TTC549 (cell line): ENCODE measurements around the gene RANBP3.
"Not testable (repeated sequence)": the region's sequence is repeated elsewhere in the genome, so short reads cannot be mapped to it uniquely, and the experiment has no call there.

Source experiments
- FAIRE-seq: peaks from 2 replicates; lab custom pipeline; 2012; peaks lifted over from hg19 to GRCh38; lab: Jason Lieb, UNC

RANBP3 gene

DNA sequence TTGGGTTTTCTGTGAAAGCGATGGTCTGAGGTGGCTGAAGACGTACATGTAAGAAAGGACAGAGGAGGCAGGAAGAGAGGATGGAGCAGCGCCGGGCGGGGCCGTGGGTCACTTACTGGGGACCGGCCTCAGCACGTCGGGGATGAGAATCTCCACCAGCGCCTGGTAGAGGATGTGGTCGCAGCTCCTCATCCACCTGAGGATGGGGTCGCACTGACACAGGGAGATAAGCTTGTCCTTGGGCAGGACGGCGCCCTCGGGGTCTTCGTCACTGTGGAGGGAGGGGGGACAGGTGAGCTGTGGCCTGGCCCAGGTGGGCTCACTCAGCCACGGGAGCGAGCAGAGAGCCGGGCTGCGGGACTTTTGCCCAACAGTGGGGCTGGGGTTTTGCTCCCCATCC lies 29.0 kb upstream of the RANBP3 start:
- no peak for FAIRE-seq

DNA sequence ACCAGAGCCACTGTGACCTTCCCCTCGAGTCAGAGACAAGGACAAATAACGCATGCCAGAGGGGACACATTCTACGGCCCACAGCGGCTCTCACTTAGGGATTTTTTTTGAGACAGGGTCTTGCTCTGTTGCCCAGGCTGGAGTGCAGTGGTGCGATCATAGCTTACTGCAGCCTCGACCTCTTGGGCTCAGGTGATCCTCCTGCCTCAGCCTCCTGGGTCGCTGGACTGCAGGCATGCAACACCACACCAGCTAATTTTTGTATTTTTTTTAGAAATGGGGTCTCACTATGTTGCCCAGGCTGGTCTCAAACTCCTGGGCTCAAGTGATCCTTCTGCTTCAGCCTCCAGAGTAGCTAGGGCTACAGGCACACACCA lies 28.1 kb upstream of the RANBP3 start:
- not testable (repeated sequence) for FAIRE-seq

DNA sequence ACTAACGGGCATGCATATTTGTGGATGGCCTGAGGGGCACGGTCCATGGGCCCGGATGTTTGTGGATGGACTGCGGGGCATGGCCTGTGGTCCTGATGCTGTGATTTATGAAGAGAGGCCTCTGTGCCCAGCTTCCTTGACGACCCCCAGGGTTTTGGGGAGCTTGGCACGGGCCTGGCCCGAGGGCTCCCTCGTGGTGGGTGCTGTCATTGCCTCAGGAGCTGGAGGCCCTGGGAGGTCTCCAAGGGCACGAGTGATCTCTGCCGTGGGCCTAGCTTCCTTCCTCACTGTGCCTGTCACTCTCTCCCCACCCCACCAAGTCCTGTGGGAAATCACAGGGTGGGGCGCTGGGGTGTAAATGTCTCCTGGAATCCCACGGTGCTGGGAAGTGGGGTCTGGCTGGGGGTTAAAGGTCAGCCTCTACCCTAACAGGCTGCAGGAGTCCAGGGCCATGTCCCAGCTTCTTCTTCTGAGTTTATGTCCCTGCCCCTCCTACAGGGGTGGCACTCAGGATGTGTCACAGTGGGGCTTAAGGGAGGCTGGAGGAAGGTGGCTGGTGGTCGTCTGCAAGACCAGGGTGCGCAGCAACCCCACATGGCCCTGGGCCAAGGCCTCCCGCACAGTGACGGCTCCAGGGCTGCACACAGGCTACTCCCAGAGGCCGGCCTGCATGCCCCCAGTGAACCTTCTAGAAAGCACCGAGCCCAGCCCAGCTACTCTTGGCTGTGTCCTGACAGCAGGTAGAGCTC lies 27.6 kb upstream of the RANBP3 start:
- FAIRE-seq = no peak

DNA sequence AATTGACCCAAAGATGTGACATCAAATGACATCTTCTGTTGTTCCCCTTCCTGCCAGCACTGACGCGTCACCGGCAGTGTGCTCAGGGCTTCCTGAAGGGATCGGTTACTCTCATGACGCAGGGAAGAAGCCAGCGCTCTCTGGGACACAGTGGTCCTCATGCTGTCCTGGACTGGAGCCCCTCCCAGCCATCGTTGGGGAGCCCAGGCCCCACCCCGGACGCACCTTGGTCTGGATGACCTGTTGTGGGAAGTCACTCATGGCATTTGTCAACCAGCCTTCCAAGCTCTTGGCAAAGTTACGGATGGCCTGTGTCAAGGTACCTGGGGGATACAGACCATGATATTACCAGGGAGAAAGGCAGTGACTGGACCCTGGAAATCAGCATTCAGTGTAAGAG lies 26.0 kb upstream of the RANBP3 start:
- no peak for FAIRE-seq

DNA sequence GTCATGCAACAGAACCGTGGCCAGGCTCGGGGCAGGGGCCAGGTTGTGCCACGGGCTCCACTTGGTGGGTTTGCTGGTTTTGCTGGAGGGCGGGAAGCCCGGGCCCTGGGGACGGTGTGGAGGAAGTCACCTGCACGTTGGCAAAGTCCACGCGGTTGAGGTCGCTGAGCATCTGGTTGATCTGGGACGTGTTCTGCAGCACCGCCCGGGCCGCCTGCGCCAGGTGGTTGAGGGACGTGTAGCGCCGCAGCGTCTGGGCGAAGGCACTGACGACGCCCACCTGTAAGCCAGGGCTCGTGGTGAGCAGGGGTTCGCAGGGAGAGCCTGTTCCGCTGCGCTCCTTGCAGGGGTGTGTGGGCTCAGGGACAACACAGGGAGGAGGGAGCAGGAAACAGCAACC lies 24.7 kb upstream of the RANBP3 start:
- no peak for FAIRE-seq

DNA sequence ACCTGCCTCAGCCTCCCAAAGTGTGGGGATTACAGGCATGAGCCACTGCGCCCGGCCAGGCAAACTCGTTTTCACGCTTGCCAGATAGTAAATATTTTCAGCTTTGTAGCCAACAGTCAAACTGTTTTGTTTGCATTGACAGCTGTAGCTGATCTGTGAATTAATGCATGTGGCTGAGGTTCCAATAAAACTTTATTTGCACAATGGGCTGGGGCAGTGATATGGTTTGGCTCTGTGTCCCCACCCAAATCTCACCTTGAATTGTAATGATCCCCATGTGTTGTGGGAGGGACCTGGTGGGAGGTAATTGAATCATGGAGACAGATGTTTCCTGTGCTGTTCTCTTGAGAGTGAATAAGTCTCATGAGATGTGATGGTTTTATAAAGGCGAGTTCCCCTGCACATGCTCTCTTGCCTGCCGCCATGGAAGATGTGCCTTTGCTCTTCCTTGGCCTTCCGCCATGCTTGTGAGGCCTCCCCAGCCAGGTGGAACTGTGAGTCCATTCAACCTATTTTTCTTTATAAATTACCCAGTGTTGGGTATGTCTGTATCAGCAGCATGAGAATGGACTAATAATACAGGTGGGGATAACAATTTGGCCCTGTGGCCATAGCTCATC lies 22.4 kb upstream of the RANBP3 start:
- no peak for FAIRE-seq

DNA sequence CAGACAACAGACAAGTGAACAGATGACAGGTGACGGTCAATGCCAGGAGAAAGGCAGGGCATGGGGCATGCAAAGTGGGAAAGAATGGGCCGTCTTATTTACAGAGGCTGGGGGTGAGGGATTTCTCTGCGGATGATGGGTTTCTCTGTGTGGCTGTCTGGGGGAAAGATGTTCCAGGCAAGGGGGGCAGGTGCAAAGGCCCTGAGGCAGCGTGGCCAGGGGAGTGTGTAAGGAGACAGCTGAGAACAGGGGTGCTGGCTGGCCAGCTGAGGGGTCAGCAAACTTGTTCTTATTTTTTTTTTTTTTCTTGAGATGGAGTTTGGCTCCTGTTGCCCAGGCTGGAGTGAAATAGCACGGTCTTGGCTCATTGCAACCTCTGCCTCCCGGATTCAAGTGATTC lies 21.8 kb upstream of the RANBP3 start:
- FAIRE-seq = no peak

DNA sequence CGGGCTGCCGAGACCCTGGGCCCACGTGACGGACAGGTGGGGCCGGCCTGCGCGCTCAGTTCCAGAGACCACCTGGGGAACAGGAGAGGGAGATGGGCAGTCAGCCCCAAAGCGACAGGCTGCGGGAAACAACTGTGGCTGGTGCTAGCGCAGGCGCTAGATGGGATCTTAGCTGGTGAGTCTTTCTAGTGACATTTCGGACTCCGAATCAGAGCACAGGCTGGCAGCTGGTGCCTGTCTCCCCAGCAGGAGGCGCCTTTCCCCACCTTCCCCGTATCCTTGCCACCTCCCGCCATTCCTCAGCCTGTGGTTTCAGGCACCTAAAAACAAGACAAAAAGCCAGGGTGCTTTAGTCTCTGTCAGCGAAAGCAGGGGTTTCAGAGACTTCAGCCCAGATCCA lies 19.4 kb upstream of the RANBP3 start:
- FAIRE-seq = no peak

DNA sequence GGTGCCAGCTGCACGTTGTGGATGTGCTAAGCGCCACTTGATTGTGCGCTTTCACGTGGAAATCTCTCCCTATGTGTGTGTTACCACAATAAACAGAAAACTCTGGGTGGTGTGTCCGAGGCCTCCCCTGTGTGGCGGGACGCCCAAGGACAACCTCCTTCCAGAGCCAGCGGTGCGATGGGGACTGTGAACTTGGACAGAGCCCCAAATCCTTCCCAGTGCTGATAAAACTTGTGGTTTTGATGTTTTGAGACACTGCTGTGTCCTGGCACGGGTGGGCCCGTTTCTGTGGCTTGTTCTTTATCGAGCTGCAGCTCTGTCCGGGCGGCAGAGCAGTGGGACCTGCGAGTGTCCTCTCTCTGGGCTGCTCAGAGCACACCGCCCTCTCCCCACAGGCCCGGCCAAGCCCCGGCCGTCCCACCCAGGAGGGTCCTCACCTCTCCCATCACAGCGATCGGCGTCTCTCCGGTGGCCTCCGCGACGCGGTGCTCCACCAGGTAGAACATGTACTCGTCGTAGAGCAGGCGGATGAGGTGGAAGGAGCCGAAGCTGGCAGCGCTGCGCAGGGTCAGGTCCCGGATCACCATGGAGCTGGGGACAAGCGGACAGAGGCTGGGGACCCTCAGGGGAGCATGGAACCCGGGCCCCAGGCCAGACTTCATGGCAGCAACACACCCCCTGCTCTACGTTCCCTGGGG lies 18.8 kb upstream of the RANBP3 start:
- no peak for FAIRE-seq

DNA sequence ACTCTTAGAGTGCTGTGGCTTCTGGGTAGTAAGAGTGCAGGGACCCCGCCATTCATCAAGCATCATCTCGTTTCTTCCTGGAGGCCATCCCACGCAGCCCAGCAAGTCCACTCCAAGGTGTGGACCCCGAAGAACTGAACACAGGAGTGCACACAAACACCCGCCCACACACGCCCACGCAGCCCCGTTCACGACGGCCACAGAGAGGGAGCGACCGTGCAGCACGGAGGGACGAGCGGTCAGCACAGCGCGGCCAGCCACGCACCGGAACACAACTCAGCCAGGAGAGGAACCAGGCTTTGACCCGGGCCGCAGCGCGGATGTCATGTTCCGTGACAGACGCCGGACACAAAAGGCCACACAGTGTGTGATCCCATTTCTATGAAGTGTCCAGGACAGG lies 18.2 kb upstream of the RANBP3 start:
- FAIRE-seq = no peak

DNA sequence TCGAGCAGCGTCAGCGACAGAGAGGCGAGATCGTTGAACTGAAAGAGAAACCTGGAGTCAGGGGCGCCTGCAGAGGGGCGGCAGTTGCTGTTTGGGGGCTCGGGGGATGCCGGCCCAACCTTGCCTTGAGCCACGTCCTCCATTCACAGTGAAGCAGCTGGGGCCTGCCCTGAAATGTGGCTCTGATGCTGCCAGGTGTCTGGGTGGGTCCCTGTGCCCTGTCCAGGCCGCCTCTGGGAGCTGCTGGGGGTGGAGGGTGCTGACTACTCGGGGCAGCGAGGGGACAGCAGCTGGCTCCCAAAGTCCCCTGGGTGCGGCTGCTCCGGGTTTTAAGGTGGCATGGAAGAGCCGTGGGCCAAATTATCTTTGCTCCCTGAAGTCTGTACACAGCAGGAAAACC lies 17.7 kb upstream of the RANBP3 start:
- FAIRE-seq = no peak

DNA sequence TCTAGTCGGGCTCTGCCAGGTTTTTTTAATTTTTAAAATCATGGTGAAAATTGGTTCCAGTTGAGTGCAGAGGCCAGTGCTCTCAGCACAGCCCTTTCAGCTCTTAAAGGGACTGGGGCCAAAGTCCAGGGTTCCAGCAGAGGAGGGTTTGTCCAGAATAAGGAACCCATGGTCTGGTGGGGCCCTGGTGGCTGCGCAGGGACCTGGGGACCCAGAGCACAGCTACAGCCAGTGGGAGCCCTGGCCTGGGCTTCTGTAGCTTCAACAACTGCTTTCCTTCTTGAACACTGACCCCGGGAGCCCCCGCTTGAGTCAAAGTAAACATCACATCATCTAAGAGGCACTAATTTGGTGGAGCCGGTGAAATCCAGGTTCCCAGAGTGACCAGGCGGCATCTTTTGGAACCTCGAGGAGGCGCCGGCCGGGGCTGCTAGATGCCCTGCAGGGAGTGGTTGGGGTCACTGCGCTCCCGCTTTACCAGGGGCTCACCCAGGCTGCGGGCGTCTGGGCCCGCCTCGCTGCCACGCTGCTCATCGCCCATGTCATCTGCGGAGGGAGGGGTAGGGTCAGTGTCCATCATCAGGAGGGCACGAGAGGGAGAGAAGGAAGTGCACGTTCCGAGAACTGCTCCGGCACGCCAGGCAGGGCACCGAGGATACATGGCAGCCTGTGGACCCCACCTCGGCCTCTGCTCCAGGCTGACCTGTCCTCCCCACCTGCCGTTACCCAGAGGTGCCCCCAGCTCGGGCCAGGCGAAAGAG lies 16.6 kb upstream of the RANBP3 start:
- FAIRE-seq = no peak

DNA sequence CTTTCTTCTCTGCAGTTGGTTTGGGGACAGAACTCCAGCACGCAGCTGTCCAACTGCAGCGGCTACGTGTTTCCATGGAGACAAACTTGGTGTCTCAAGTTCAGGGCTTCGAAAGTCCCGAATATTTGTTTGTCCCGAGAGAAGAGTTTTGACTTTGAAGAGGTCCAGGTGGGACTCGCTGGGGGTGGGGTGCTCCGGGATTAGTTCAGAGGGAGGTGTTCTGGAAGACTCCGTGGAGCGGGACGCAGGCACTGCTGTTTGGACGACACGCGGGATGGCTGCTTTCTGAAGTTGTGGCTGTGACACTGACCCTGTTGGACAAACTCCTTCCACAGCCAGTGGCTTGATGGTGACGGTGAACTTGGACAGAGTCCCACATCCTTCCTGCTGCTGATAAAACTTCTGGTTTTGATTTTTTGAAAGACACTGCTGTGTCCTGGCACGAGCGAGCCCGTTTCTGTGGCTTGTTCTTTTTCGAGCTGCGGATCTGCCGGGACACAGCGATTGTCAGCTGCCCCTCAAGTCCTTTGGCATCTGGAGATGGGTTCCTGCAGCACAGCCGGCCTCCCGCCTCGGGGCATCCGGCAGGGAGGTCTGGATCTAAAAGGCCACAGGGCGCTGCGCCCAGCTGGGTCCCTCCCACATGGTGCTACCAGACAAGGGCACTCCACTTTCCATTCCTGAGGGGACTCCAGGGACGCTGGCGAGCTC lies 15.9 kb upstream of the RANBP3 start:
- no peak for FAIRE-seq

DNA sequence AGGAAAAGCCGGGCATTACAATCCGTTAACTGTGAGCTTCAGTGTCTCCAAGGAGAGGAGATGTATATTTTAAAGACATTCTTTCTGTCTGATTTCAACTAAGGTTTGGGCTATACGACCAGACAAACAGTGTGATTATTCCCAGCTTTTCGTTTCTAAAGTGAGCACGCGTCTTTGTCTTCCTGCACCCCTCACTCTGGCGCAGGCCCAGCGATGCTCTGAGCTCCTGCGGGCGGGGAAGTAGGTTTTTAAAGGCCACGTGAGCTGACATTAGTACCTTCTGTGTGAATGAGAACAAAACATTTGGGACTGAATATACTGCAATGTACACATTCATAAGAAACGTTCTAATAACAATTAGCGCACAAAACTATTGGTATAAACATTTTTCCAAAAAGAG lies 15.3 kb upstream of the RANBP3 start:
- FAIRE-seq = no peak

DNA sequence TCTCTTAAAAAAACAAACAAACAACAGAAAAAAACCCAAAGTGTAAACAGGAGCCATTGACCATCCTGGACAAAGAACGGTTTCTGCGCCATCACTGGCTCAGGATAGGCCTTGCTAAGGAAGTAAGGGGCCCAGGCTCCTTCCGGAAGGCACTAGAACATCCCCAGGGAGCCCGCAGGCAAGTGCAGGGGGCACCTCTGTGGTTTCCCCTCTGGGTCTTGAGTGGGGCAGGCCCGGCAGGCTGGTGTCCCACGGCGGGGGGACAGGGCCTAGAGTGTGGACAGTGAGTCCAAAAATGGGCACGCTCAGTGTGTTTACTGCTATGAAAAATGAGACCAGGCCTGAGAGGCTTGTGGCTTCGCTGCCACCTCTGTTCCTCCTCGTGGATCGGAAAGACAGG lies 14.8 kb upstream of the RANBP3 start:
- FAIRE-seq = no peak

DNA sequence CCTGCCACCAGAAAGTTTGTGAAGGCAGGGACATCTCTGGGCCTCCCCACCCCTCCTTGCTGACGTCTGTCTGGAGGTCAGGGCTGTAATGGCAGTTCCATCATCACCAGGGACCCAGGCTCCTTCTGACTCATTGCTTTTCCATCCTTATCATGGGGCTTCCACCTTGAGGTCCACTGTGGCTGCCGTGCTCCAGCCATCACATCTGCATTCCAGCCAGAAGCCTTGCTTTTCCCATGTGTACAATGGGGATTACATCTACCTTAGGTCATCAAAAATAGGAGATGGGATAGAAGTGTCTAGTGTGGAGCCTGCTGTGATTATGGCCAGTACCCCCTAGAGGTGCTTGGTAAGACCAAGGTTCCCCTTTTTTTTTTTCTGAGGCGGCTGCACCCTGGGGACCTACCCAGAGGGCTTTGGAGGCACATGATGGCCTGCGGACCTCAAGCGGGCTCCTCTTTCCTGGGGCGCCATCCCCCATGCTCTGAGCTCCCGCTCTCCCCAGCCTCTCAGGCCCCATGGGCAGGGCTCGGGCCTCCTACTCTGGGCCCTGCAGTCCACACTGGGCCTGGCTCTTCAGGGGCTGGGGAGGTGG lies 13.4 kb upstream of the RANBP3 start:
- no peak for FAIRE-seq

DNA sequence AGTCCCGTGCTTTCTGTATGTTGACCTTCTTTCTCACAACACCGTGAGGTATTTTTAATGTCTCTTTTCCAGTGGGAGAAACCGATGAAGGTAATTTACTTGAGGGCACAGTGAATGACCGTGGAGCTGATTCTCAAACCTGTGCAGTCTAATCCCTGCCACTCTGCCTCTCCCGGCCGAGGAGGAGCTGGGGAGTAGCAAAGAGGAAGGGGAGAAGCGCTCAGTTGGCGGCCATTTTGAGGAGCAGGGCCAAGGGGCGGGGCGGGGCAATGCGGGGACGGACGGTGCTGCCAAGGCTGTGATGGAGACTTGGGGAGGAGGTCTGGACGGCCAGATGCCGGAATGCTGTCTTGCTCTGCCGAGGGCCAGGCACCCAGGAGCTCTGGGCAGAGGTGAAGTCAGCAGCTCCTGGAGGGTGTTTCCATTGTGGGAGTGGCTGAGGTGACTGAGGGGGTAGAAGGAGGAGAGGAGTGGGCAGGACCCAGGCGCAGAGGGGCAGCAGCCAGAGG lies 12.4 kb upstream of the RANBP3 start:
- no peak for FAIRE-seq

DNA sequence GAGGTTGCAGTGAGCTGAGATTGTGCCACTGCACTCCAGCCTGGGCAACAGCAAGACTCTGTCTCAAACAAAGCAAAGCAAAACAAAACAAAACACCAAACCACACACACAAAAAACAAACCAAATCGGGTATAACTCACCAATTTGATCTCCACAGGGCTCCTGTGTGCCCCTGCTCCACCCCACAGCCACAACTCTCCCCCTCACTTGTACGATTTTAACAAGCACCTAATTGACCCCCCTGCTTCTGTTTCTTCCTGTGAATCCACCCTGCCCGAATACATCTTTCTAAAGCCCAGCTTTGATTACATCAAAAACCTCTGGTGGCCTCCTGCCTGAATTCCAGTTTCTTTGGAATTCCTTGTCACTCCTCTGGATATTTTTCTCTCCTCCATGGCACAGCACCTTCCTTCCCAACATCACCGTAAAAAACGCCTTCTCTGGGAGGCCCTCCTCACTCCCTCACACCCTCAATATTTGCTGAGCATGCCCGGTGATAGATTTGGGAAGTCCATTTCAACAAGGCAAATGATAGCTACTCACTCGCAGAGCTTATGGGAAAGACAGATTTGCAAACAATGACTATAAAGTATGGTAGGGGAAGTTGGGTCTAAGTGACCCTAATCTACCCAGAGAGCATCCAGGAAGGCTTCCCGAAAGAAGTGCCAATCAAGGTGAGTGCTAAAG lies 11.6 kb upstream of the RANBP3 start:
- no peak for FAIRE-seq

DNA sequence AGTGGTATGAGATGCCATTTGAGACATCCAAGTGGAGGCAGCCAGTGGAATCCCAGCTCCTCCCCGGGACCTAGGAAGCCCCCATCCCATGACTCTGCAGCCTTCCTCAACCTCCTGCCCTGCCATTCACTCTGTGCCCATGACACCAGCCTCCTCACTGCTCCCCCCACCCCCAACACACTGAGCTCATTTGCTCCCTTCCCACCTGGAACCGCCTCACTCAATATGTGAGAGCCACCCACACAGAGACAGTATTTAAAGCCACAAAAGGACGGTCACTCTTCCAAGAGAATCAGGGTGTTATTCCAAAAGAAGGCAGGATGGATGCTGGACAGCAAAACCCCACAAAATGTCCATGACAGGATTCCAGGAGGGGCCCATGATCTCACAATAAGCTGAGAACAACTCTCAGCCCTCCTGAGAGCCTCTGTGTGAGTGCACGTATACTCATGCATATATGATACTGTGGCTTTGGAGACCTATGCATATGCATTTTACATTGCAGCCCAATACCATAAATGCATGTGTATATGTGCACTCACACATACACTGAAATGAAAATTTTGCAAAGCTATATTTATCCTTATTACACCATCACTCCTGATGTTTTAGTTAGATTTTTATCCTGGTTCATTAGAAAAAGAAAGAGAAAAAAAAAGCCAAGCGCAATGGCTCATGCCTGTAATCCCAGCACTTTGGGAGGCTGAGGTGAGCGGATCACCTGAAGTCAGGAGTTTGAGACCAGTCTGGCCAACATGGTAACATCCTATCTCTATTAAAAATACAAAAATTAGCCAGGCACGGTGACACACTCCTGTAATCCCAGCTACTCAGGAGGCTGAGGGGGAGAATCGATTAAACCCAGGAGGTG lies 10.8 kb upstream of the RANBP3 start:
- peak; percentile 51 for FAIRE-seq
